G401.6 (cell line): ENCODE results near the gene USB1.

Experiments
- FAIRE-seq: peaks from 2 replicates; lab custom pipeline; 2012; peaks lifted over from hg19 to GRCh38; lab: Jason Lieb, UNC

Gene USB1

DNA sequence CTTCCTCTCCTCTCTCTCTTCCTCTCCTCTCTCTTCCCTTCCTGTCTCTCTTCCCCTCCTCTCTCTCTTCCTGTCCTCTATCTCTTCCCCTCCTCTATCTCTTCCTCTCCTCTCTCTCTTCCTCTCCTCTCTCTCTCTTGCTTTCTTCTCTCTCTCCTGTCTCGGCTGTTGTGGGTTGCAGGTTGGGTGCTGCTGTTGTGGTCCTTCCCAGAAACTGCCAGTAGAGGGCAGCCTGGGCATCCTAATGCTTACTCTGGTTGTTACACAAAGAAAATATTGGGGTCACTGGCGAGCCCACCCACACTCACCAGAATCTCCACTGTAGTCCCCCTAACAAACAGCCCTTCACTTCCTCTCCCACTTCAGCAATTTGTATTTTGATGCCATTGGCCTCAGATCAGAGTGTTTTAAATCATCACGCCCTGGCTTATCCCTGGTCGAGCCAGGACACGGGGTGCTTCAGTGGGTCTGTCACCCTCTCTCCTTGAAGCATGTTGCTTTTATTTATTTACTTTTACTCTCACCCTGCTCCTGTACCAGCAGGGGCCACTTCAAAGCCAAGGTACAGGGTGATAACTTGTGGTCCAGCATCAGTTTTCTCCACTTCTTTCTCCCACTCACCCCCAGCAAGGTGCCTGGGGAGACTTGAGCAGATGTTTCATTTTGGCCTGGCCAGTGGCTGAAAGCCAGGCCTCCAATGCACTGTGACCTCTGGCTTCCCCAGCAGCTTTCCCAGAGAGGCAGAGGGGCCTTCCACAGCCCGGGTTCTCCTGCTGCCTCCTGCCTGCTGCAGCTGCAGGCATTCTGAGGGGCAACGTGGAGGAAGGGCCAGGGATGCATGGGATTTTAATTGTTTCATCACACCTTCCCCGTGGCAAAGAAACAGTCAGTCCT, 19.7 kb downstream of the USB1 start:
- FAIRE-seq, result no peak

DNA sequence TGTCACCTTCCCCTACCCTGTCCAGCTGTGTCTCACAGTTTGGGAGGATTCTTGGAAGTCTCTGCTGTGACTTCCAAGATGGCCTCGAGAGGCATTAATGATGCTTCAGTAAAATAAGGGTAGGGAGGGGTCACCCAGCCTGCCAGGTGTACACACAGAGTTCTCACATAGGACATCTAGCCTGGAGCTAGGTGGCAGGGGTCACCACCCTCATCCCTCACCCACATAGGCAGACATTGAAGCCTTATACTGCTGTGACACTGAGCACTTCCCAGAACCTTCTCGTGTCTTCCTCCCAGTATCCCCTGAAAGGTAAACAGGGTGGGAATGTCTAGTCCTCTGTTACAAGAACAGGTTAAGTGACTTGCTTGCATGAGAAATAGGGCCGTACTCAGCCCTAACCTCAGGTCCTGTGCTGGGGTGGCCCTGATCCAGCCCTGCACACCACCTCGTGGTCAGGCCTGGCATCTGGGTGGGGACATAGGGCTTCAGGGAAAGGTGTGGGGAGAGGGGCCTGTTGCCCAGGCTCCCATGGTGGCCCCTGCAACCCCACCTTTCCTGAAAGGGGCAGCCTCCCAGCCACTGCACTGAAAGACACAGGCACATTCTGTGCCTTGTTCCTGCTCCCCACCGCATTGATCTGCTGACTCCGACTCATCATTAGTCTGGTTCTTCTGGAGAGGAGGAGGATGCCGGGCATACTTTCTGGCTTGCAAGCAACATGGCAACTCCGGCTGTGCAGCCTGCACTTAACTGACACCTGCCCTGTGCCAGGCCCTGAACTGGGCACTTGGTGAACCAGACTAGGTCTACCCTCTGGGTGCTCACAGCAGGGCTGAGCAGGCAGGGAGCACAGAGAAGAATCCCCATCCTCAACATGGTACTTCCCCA, 20.7 kb downstream of the USB1 start:
- FAIRE-seq, result no peak

DNA sequence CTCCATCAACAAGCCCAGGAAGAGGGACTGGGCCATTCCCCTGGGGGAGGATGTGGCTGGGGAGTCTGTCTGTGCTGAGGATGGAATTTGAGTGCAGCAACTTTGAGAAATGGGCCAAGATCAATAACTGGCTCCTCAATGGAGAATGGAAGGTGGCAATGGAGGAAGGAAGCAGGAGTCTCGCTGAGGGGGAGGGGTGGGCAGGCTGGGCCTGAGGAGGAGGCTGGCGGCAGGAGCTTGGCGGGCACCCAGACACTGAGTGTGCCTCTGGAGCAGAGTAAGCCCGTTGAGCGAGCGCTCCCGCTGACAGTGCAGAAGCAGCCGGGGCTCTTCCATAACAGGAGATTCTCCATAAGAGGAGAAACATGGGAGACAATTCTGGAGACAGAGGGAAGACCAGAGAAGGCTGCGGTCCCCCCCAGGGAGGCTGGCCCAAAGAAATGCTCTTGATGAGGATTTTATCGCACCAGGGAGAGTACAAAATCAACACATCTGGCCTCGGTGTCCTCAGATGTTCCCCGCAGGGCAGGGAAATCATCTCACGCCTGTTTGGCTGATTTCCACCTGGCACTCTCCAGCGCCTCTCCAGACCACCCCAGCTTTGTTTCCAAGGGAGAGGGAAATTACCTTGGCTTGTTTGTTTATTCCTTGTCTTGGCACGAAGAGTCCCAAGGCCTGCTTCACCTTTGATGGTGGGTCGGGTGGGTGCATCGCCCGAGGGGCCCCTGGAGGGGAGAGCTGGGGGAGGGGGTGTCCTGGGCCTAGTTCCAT, 21.6 kb downstream of the USB1 start:
- no peak for FAIRE-seq

DNA sequence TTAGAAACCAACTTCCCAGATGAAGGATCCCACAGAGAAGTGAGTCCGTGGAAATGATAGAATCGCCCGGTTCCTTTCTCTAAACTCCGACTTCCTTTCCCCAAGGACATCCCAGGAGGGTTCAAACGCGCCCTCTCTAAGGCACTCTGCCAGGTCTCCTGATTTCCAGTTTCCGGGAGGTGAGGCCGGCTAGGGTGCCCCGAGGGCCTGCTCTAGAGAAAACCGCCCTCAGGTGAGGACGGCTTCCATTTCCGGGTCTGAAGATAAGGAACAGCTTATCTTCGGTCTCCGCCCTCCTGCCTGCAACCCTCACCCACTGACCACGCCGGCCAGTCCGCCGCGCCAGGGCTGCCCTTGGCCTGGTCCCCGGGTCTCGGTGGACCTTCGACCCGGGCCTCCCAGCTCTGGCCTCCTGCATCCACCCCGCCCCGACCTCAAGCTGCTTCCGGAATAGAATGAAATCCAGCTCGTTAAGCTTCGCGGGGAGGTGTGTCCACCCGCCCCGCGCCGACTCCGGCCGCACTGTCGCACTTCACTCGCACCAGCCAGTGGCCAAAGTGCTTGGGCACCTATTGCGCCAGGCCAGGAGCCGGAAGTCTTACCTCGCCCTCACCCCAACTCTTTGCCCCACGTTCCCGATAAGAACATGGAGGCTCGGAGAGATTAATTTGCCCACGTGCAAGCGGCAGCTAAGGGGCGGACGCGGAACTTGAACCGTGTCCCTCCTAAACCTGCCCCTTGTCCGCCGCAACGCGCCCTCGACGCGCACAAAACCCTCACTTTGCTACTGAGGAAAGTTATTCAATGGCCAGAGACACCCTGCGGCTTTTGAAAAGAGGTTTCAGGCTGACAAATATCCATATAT, 23.5 kb downstream of the USB1 start:
- no peak for FAIRE-seq

DNA sequence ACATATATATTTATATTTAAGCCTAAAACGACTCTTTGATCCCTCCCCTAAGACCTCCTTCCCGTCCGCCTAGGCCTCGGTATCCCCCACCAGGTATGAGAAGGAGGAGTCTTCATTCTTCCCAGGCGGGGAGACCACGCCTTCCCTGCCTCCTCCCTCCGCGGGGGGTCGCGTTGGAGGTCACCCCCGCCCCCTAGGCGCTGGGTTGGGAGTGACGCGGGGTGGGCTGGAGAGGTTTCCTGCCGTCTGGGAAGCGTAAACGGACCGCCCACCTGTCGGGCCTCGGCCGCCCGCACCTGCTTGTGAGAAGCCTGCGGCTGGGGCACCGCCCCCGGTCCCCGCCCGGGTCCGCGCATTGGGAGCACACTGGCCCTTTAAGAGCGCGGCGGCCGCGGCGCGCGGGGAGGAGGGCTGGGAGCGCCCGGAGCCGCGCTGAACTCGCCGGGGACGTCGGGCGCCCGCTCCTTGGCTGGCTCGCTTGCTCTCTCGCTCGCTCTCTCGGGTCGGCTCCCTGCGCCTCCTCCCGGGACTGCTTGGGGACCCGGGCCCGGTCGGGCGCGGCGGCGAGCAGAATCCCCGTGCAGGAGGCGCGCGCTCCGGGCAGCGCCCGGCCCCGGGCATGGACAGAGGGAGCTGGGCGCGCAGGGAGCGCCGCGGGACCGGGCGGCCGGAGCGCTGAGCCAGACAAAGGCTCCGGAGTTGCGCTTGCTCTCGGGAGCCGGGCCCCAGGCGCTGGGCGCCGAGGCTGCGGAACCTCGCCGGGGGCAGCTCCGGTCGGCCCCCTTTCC, 24.3 kb downstream of the USB1 start, which contains the start of gene MMP15:
TSS of gene MMP15 (plus strand) at position 404 of the 788 bp plus-strand sequence. CDS start 597 bp downstream, outside the sequence.
- FAIRE-seq, result no peak

DNA sequence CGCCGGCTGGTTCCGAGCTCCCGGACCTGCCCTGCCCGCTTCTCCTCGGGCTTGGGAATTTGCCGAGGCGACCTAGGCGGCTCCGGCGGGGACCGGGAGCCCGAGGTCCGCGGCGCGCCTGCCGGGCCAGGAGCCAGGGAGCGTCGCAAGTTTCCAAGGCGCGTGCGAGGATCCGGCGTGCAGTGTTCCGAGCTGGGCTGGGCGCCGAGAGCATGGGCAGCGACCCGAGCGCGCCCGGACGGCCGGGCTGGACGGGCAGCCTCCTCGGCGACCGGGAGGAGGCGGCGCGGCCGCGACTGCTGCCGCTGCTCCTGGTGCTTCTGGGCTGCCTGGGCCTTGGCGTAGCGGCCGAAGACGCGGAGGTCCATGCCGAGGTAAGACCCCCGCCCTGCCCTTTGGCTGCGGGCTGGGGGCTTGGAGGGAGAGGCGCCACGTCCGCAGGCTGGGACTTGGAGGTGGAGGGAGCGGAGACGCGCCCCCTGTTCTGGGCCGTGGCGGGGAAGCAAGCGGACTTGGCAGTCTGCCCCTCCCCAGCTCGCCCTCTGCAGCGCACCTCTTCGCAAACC, 25.0 kb downstream of the USB1 start:
- FAIRE-seq, result no peak

DNA sequence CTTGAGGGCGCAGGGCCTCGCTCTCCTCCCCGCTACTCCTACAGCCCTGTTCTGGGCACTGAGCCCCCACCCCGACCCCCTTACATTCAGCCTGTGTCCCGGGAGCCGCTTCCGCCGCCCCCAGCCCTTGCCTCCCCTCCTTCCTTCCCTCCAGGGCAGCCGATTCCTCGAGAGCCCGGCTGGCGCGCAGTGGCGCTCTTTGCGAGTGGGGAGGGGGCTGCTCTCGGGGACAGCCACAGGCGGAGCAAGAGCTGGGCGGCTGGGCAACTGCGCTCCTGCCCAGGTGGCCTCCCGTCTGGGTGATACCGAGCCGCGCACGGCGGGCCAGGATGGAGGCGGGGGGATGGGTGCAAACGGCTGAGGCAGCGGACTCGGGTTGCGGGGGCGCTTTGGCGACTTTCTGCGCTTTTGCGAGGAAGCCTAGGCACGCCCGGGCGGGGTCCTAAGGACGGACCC, 25.5 kb downstream of the USB1 start:
- FAIRE-seq, result no peak

DNA sequence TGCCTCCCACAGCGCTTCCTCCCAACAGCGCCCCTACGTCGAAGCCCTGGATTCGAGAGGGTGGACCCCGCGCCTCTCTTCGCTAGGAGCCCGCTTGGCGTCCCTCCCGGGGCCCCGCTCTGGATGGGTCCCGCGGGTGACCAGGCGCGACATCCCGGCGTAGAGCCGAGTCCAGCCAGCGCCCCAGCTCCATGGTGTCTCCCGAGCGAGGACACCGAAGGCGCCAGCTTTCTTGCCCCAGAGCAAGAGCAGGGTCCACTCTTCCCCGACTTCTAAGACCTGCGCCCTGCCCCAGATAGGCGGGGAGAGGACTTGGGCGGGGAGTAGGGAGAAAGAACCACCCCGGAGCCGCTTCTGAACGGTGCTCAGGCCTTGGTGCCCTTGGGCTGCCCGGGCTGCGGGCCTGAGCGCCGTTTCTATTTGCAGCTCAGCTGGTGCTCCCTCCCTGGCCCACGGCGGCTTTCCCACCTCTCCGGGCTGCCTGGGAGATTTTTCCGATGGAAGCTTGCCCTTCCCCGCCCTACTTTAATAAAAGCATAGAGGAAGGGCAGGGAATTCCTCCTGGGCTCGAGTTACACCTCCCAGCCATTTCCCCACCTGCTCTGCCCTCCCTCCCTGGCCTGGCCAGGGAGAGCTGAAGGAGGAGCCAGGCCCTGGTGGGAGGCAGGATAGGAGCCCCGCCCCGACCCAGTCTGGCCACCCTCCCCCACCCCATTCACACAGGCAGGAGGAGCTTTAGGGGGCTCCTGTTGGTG, 26.1 kb downstream of the USB1 start:
- FAIRE-seq, result no peak

DNA sequence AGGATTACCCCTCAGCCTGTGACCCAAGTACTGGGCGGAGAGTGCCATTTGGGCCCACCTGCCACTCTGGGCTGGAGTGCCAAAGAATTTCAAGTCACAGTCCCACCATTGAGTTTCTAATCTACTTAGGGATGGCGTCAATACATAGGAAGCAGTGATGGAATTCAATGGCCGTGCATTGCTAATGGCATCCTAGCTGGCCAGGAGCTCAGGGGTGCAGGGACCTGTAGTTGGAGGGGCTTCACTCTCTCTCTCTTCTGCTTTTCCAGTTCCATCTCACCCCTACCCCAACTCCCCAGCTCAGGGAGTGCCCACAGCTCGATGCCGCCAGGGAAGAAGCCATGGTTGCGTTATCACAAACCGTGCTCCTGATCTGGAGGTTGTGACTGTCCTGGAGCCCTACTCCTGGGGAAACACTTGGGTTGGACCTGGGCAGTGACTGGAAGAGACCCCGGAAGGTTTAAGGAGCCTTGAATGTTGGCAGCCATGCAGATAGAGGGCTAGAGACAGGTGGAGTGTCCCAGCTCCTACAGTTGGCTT, 26.8 kb downstream of the USB1 start:
- FAIRE-seq, result no peak

DNA sequence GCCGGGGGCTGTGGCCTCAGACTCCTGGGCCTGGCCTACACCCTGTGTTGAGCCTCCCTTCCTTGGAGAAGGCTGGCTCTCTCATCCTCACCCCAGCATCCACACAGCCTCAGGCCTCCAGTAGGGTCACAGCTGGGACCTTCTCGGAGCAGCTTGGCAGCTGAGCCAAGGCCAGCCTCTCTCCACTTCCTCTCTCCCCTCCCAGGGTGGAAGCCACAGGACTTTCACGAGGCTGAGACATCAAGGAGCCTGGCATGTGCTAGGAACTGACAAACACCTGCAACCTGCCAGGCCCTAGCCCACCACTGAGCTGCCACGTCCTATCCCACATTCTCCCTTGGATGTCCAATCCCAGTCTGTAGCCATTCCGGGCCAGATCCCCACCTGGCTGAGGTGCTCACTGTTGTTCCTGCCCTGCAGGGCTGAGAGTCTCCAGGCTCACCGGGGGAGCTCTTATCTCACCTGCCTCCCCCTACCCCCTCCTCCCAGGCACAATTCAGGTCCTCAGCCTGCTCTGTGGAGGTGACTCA, 27.4 kb downstream of the USB1 start:
- FAIRE-seq, result no peak

DNA sequence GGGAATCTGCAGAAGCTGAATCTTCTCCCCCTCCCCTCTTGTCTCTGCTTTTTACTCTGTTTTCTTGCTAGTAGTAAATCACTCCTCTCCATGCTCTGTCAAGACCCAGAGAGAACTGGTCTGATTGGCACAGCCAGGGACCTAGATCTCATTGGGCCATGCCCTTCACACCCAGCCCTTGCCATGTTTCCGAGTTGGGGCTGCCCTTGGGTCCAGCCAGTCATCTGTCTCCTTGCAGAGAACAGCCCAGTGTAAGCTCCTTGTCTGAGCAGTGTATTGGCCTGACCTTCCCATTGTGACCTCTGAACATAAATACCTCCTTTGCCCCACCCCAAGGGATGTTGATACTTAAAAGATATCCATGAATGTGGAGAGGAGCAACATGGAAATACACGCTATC, 28.2 kb downstream of the USB1 start:
- no peak for FAIRE-seq

DNA sequence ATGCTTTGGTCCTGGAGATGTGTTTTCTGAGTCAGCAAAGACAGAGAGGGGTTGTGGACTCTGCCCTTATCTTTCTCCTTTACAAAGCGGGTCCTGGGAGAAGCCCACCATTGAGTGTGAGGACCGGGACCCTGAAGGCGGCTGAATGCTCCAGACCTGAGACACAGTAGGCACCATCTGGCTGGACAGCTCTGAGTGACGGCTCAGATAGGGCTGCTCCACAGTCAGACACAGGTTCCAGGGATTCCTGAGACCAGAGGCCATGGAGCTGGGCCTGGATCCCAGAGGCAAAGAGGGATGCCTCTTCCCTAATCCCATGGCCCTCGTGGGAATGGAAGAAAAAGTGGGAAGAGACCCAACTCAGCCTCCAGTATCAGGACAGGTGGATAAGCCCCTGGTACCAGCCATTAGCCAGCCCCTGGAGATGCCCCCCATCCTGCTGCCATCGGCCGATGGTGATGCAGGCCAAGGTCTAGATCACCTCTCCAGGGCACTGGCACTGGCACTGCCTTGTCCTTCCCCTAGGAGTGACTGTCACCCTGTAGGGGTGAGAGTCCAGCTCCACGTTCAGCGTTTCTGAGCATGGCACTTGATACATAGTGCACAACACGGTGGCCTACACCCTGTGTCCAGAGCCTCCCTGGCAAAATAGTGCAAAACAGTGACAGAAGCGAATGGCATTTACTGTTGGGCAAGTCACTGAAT, 29.1 kb downstream of the USB1 start:
- no peak for FAIRE-seq

DNA sequence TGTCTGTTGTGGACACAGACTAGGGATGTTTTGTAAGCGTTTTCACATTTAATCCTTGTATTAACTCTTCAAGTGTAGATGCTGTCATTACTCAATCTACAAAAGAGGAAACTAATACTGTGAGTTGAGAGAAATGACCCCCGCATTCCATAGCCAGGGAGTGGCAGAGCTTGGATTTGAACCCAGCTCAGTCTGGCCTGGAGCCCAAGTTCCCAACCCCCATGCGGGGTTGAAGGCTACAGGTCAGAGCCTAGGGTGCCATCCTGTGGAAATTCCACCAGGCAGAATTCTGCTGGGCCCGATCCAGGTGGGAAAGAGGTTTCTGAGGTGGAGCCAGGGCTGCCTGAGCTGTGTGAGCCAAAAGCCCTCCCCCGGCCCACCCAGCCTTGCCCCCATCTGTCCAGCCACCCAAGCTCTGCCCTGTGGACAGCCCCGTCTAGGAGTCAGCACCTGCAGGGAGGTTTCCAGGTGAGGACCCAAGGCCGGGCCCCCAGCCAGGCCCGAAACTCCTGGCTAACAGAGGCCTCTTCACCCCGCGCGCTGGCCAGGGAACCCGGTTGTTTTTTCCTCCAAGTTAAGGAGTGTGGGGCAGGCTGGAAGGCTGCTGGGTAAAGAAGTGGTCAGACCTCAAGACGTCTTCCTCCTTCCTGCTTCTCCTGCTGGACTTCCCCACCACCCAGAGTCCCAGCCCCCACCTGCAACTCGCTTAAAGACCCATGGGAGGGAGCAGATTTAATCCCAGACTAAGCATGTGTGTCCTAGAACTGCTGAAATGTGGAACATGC, 30.0 kb downstream of the USB1 start:
- no peak for FAIRE-seq

DNA sequence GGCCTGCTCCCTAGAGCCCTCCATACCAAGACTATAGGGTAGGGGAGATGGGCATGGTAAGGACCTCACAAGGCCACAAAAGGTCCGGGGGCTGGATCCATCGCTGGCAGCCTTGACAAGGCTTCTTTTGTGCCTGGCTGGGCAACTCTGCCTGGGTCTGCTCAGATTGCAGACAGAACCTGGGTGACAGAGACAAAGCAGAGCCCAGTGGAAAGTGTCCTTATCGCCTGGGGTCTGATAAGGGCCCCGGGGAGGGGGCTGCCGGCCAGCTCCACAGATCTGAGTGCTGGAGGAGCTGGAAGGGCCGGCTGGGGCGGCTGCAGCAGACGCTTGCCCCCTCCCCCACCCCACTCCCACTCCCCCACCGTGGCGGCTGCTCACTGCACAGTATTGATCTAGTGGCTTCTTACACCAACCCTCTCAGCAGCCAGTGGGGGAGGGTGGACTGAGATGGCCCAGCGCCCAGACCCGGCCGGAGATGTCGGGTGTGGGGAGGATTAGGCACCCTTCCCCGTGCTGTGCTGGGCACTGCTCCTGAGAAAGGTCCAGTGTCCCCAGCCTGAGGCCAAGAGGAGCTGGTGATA, 31.6 kb downstream of the USB1 start:
- FAIRE-seq, result no peak

DNA sequence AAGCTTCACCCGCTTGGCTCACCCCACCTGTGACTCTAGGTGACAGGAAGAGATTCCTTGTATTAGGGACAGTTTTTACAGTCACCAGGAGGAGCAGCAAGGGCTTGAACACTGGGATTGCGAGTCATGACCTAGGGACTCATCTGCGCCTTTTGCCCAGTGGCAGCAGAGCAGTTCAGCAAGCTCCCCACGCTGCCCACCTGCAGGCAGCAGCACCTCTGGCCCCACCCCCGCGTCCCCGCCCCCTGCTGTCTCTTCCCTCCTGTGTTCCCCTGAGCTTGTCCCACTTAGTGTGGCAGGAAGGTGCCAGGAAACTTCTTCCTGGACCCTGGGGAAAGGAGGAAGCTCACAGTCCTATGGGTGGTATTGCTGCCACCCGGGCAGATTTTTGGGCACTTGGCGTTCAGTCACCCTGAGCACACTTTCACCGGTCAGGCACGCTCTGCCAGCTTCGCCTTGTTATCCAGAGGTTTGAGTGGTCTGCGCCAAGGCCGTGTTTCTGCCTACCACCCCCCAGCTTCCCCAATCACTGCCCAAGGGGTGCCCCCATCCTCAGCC, 33.0 kb downstream of the USB1 start:
- no peak for FAIRE-seq

DNA sequence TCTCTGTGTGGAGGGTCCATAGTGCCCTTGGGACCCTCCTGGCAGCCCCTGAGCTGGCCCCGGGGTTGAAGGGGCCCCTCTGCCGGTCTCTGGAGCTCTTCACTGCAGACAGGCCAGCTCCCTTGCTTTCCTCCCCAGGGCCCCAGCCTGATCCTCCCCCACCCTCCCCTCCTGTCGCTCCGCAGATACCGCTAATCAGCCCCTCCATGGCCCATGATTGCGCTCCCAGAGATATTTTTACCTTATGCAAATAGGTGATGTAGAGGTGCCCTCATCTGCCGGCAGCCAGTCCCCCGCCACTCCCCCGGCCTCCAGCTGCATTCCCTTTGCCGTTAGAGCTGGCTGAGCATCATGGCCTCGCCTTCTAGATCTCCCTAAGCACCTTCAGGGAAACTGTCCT, 33.6 kb downstream of the USB1 start:
- no peak for FAIRE-seq
